LNCaP clone FGC (cell line): ENCODE measurements around the gene KIAA2012.
"Not testable (repeated sequence)": the region's sequence is repeated elsewhere in the genome, so short reads cannot be mapped to it uniquely, and the experiment has no call there.

Experiments
- DNase-seq: peaks from one replicate; pipeline ENCODE4 v3.0.0-alpha.2; 2011; ENCODE audit warnings: low read depth
- H3K4me3 ChIP-seq: 2 replicates; pipeline ENCODE4 v1.5.1; 2011; ENCODE audit warnings: mild to moderate bottlenecking, low read depth, low read length, control low read depth
- CTCF ChIP-seq: IDR thresholded peaks from 2 replicates; pipeline ENCODE4 v1.5.1; 2012; ENCODE audit warnings: mild to moderate bottlenecking; ENCODE audit not compliant: control insufficient read depth, insufficient read depth; ENCODE audit errors: extremely low read depth

Gene KIAA2012

GRCh38 chr2:202215179-202215578 lies 142.1 kb downstream of the KIAA2012 start:
- no peak overlapping the region for H3K4me3 ChIP-seq
- TF ChIP-seq CTCF, result no peak
- DNase-seq, result no peak

GRCh38 chr2:202221873-202222272 lies 148.8 kb downstream of the KIAA2012 start:
- TF ChIP-seq CTCF, result no peak
- H3K4me3 ChIP-seq, result no peak overlapping the region
- no peak for DNase-seq

DNA sequence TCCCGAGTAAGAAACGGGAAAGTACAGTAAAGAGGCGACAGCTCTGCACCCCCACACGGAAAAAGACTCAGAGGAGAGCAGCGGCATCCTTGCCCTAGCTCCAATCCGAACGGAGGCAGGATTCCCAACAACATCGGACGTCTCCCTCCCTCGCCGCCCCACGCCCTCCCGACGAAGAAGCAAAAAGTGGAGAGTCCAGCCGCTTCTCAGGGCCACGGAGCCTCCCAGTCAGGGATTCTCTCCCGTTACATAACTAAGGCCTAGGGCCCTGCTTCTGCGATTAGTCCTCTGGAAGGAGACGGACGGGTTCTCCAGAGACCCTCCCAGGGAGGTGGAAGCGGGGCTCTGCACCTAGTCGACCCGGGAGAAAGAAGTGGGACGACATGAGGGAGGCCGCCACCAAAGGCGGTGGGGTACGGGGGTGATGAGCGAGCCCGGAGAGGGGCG lies 164.8 kb downstream of the KIAA2012 start:
- H3K4me3 ChIP-seq, result peak overlapping the region; percentile 90
- DNase-seq, result no peak

DNA sequence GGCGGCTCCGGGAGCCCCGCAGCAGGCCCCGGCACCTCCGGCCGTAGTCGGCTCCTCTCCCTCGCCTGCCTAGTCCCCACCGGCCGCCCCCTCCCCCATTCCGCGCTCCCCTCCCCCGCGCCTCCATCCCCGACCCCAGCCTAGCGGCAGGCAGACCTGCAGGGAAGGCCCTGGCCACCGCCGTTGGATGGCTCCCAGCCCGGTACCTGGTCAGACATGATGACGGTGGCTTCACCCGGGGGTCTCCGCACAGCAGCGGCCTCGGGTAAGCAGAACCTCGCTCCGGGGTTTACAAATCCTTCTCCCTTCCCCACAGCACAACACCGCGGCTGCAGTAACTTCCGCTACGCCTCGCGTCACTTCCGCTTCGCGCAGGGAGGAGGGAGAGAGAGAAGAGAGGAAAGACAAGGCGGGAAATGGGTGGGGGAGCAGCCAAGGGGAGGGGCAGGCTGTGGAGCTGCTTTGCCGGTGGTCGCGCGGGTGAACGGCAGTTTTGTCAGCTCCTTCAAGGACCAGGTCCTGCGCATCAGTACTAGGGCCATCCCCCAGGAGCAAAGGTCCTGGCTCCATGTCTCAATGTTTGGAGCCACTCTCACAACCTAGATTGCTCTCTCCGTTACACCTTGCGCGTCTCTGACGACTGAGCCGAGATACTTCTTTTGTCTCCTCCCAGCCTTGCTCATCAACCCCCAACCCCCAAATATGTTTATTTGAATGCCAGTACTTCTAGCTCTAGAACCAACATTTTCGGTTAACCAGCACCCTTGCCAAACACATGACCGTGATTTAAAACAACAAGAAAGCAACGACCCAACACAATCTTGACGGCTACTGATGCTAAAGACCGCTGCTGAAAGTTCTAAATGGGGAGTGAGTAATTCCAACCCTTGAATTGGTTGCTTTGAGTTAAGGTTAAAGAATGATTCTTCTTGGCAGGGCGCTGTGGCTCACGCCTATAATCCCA lies 165.5 kb downstream of the KIAA2012 start, which contains the start of gene SUMO1:
TSS of gene SUMO1 (minus strand) at position 364 of the 964 bp plus-strand sequence. CDS start at position 218, 146 bp downstream.
- no peak for TF ChIP-seq CTCF
- peak; percentile 54 for DNase-seq
- H3K4me3 ChIP-seq, result peak within 1 kb of the TSS; percentile 90

More for the DNA sequence above, 164.8 kb downstream of the KIAA2012 start:
- TF ChIP-seq CTCF, result no peak

- H3K4me3 ChIP-seq, DNase-seq: not testable (repeated sequence)
These were observed 174.7 kb downstream of the KIAA2012 start for GRCh38 chr2:202247710-202248109.

GRCh38 chr2:202249521-202250253 lies 176.6 kb downstream of the KIAA2012 start:
- no peak overlapping the region for H3K4me3 ChIP-seq
- TF ChIP-seq CTCF, result no peak
- no peak for DNase-seq

- no peak for TF ChIP-seq CTCF
- H3K4me3 ChIP-seq, result no peak overlapping the region
- no peak for DNase-seq
These were observed 178.4 kb downstream of the KIAA2012 start for GRCh38 chr2:202251494-202251893.
